Activated CD4-positive, alpha-beta memory T cell treated with anti-CD3 and anti-CD28 coated beads, Interleukin-2, amount 10 ng/mL, durations not matched to agents 7 days and 5 days (primary cell): ENCODE data around the gene MARS1. TPM values are rescaled to one million over a fixed set of nuclear protein-coding genes. Genes with fewer than 3 reads are reported as not detected.

Experiments used
- CTCF ChIA-PET: fragments of 350-600 bp; sonication (Branson Sonifier 250); formaldehyde crosslinking; loops from one replicate; lab custom pipeline; 2021; ENCODE audit warnings: antibody characterized with exemption, inconsistent platforms; lab: Charles Lee
- POLR2A ChIA-PET: fragments of 350-600 bp; sonication (Branson Sonifier 250); formaldehyde crosslinking; loops from one replicate; lab custom pipeline; 2021; ENCODE audit warnings: antibody characterized with exemption; lab: Charles Lee
- DNase-seq: peaks from one replicate; pipeline ENCODE4 v3.0.0-alpha.2; 2020
- H3K27ac Mint-ChIP-seq: one replicate; pipeline ENCODE4 v1.8.0; 2021; ENCODE audit warnings: mild to moderate bottlenecking, mixed read lengths
- H3K27me3 Mint-ChIP-seq: one replicate; pipeline ENCODE4 v1.8.0; 2021; ENCODE audit warnings: mixed read lengths
- H3K36me3 Mint-ChIP-seq: one replicate; pipeline ENCODE4 v1.8.0; 2021; ENCODE audit warnings: low read depth, mixed read lengths
- H3K4me1 Mint-ChIP-seq: one replicate; pipeline ENCODE4 v1.8.0; 2021; ENCODE audit warnings: mixed read lengths
- H3K4me3 Mint-ChIP-seq: one replicate; pipeline ENCODE4 v1.8.0; 2021; ENCODE audit warnings: mild to moderate bottlenecking, mixed read lengths
- H3K9me3 Mint-ChIP-seq: one replicate; pipeline ENCODE4 v1.8.0; 2021; ENCODE audit warnings: mixed read lengths
- total RNA-seq, 2 experiments: library from RNA; stranded (reverse); gene quantifications; one replicate each; pipeline ENCODE4 v1.2.3, GENCODE V29; 2021

The MARS1 gene
- total RNA-seq, 2 experiments from 2014 or later: 262 to 282 TPM

DNA sequence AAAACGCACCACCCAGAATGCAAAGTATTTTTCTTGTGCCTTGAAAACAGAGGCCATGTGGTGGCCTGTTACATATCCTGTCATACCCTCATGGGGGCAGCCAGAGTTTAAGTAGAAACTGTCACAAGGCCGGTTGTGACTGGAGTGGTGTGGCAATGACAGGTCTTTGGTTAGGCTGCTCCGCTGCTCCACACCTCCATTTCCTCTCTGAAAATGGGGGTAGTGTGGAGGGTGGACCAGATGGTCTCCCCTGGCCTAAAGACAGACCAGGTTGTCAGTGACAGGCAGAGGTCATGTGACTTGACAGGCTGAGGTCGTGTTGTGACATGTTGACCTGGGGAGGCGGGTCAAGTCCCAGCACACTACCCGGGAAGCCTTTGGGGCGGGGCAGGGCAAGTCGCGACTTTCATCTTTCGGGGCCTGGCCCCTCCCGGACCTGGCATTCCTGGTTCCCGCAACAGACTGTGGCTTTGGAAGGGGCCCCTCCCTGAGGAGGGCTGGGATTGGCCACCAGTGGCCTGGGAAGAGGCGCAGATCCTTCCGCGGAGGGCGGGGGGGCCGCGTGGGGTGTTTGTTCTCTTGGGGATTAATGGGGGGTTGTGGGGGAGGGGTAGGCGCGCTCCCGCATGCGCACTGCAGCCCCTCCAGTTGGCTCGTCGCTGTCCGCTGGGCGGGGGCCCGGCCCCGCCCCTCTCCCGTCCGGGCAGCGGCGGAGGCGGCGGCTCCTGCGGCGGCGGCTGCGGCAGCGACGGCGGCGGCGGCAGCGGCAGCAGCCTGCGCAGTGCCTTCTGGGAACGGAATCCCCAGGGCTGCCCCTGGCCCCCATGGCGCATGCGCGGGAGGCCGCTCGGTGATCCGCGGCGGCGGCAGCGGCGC, 34.4 kb downstream of the MARS1 start, which contains the start of gene MBD6:
MBD6 (plus strand) TSS at position 814 of the 876 bp plus-strand sequence. CDS start 1,480 bp downstream, outside the sequence.
- peak within 1 kb of the TSS; percentile 100 for H3K27ac Mint-ChIP-seq
- peak within 1 kb of the TSS; percentile 88 for H3K4me3 Mint-ChIP-seq
- peak; percentile 92 for DNase-seq
- H3K36me3 Mint-ChIP-seq: peaks cover 48% of the 10 kb centered on the region
- no peaks in the 10 kb centered on the region for H3K27me3 Mint-ChIP-seq
- ChIA-PET CTCF (no interaction called here), POLR2A (interaction anchor here (2.8 kb wide), 1 partner anchor 24 kb away, joined by 20 read pairs; the partner anchor contains the start of gene DCTN2)
- H3K4me1 Mint-ChIP-seq: peaks cover 60% of the 10 kb centered on the region
- H3K9me3 Mint-ChIP-seq: no peaks in the 10 kb centered on the region

DNA sequence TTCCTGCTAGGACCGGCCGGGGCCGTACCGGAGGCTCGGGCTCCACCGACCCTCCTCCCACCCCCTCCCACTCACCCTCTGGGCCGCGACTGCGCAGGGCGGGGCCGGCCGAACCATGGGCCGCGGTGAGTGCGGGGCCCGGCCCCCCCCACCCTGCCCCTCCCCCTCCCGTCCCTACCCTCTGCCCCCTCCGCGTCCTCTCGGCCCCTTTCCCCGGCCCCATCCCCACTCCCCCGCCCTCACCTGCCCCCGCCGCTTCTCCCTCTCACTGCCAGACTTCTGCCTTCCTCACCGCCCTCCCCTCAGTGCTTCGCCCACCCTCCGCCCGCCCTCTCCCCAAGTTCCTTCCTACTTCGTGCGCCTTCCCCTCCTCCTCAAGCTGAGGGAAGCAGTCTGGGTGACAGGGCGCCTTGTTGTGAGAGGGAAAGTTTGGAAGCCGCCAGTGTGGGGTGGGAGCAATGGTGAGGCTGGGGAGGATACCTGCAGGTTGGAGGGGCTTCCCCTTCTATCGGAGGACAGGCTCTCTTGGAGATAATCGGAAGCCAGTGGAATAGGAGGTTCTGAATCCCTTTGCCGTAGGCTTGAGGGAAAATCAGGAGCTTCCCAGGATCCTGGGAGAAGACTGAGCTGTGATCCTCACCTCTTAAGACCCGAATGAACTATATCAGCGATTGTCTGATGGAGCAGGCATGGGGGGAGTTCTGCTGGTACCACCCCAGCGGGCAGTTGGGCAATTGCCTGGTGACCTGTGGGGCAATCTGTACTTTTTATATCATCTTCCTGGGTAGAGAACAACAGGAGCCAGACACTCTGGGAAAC, 35.2 kb downstream of the MARS1 start:
- DNase-seq: no peak
- POLR2A ChIA-PET: interaction anchor here (1.1 to 2.8 kb wide), 3 partner anchors 8 to 48 kb away, joined by 3 to 20 read pairs (median 9); partner anchors contain the start of gene DCTN2

DNA sequence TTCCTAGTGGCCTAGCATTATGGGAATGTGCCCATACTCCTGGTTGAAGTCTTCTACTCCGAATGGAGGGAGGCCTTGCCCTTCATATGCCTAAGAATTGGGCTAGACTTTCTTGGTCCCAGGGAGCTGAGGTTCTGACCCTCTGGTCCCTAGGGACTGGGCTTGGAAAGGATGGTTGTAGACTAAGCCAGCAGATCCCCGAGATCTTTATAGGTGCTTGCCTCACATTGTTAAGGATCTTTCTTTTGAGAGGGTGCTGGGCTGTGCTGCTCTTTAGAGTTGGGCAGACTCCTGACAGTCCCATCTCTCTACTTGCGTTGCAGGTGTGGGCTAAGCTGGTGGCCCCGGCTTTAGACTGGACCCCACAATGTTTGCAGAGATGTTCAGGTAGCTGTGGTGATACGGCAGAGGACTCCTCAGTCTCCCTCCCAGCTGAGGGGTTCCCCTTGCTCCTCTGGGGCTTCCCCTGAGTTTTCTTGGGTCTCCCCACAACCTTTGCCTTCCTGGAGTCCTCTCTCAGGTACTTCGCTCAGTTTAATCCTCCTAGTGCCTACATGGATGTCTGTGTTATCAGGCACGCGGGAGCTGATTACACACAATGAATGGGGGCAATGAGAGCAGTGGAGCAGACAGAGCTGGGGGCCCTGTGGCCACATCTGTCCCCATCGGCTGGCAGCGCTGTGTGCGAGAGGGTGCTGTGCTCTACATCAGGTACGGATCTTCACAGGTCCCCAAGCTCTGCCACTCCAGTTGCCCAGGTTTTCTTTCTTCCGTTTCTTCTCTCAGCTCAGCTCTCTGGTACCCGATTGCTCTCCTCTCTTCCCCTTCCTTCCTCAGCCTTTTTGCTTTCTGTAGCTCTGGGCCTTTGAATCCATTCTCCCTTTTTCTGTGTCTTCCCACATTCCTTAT, 36.1 kb downstream of the MARS1 start:
- no peak for DNase-seq
- CTCF ChIA-PET: interaction anchor here (0.8 to 2.2 kb wide), 6 partner anchors 22 to 65 kb away, joined by 3 to 7 read pairs (median 4); partner anchors contain the start of gene GLI1
- Mint-ChIP-seq H3K27me3 (no peaks in the 10 kb centered on the region), H3K4me3 (peak overlapping the region; percentile 88), H3K27ac (peak overlapping the region; percentile 86), H3K36me3 (peaks cover 46% of the 10 kb centered on the region), H3K9me3 (no peaks in the 10 kb centered on the region), H3K4me1 (peaks cover 48% of the 10 kb centered on the region)
- POLR2A ChIA-PET: interaction anchor here (0.6 to 2.8 kb wide), 11 partner anchors 9 to 49 kb away, joined by 3 to 20 read pairs (median 3); partner anchors contain the start of genes ARHGAP9 and DCTN2

More for the DNA sequence above, 35.2 kb downstream of the MARS1 start:
- Mint-ChIP-seq H3K36me3 (peaks cover 48% of the 10 kb centered on the region), H3K4me1 (peaks cover 56% of the 10 kb centered on the region), H3K27ac (peak overlapping the region; percentile 86), H3K4me3 (peak overlapping the region; percentile 88), H3K27me3 (no peaks in the 10 kb centered on the region), H3K9me3 (no peaks in the 10 kb centered on the region)
- CTCF ChIA-PET: interaction anchor here (0.8 to 2.2 kb wide), 4 partner anchors 23 to 60 kb away, joined by 3 to 7 read pairs (median 4); no protein-coding TSS in a partner anchor

- Mint-ChIP-seq H3K4me1 (peaks cover 42% of the 10 kb centered on the region), H3K27me3 (no peaks in the 10 kb centered on the region), H3K4me3 (peak overlapping the region; percentile 88), H3K36me3 (peaks cover 44% of the 10 kb centered on the region), H3K9me3 (no peaks in the 10 kb centered on the region), H3K27ac (no peak overlapping the region)
- POLR2A ChIA-PET: interaction anchor here (0.7 to 2.8 kb wide), 8 partner anchors 10 to 48 kb away, joined by 3 to 20 read pairs (median 4); partner anchors contain the start of genes ARHGAP9 and DCTN2
- no peak for DNase-seq
- CTCF ChIA-PET: interaction anchor here (0.9 to 2.2 kb wide), 3 partner anchors 49 to 66 kb away, joined by 3 to 7 read pairs (median 7); partner anchors contain the start of gene GLI1
Measured at GRCh38 chr12:57524814-57525614, 37.1 kb downstream of the MARS1 start.

DNA sequence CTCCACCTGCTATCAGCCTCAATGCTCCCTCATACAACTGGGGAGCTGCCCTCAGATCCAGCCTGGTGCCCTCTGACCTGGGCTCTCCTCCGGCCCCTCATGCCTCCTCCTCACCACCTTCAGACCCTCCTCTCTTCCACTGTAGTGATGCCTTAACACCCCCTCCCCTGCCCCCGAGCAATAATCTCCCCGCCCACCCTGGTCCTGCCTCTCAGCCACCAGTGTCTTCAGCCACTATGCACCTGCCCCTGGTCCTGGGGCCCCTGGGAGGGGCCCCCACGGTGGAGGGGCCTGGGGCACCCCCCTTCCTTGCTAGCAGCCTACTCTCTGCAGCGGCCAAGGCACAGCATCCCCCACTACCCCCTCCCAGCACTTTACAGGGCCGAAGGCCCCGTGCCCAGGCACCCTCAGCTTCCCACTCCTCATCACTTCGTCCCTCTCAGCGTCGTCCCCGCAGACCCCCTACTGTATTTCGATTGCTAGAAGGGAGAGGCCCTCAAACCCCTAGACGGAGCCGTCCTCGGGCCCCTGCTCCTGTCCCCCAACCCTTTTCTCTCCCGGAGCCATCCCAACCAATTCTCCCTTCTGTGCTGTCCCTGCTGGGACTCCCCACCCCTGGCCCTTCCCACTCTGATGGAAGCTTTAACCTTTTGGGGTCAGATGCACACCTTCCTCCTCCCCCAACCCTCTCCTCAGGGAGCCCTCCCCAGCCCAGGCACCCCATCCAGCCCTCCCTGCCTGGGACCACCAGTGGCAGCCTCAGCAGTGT, 37.9 kb downstream of the MARS1 start:
- H3K27ac Mint-ChIP-seq: no peak overlapping the region
- no peaks in the 10 kb centered on the region for H3K9me3 Mint-ChIP-seq
- no peak for DNase-seq
- H3K4me3 Mint-ChIP-seq: no peak overlapping the region
- peaks cover 45% of the 10 kb centered on the region for H3K36me3 Mint-ChIP-seq
- POLR2A ChIA-PET: interaction anchor here (1.6 to 1.8 kb wide), 3 partner anchors 11 to 20 kb away, joined by 4 to 6 read pairs (median 4); no protein-coding TSS in a partner anchor
- peaks cover 42% of the 10 kb centered on the region for H3K4me1 Mint-ChIP-seq
- CTCF ChIA-PET: interaction anchor here (0.9 to 2.0 kb wide), 2 partner anchors 67 kb away, joined by 3 to 7 read pairs; partner anchors contain the start of gene GLI1
- H3K27me3 Mint-ChIP-seq: no peaks in the 10 kb centered on the region

GRCh38 chr12:57526477-57527126, 38.7 kb downstream of the MARS1 start:
- no peak for DNase-seq
- Mint-ChIP-seq H3K27me3 (no peaks in the 10 kb centered on the region), H3K36me3 (peaks cover 51% of the 10 kb centered on the region), H3K9me3 (no peaks in the 10 kb centered on the region), H3K27ac (no peak overlapping the region), H3K4me3 (no peak overlapping the region), H3K4me1 (peaks cover 34% of the 10 kb centered on the region)
- POLR2A ChIA-PET: interaction anchor here (1.6 to 1.8 kb wide), 3 partner anchors 11 to 19 kb away, joined by 4 to 6 read pairs (median 4); no protein-coding TSS in a partner anchor
- CTCF ChIA-PET: interaction anchor here (0.6 to 1.3 kb wide), 3 partner anchors 20 to 68 kb away, joined by 3 to 5 read pairs (median 4); no protein-coding TSS in a partner anchor

DNA sequence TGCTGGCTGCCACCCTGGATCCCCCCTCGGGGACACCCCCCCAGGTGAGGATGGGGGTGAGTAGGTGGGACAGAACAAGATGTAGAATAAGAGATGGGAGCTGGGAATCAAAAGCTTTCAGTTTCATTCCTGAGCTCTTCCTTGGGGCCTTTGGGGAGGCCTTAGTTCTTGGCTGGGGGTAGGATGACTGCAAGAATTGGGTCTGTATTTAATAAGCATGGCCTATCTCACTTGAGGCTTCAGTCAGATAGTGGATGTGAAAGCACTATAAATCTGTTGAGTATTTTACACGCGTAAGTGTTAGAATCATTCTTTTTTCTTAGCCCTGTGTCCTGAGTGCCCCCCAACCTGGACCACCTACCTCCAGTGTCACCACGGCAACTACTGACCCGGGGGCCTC, 39.3 kb downstream of the MARS1 start:
- H3K27me3 Mint-ChIP-seq: no peaks in the 10 kb centered on the region
- H3K4me1 Mint-ChIP-seq: peaks cover 28% of the 10 kb centered on the region
- peaks cover 54% of the 10 kb centered on the region for H3K36me3 Mint-ChIP-seq
- no peaks in the 10 kb centered on the region for H3K9me3 Mint-ChIP-seq
- no peak overlapping the region for H3K27ac Mint-ChIP-seq
- no peak overlapping the region for H3K4me3 Mint-ChIP-seq
- ChIA-PET POLR2A (interaction anchor here (1.6 to 1.8 kb wide), 2 partner anchors 11 to 19 kb away, joined by 4 to 6 read pairs; no protein-coding TSS in a partner anchor), CTCF (interaction anchor here (0.6 to 1.3 kb wide), 3 partner anchors 19 to 68 kb away, joined by 3 to 5 read pairs (median 4); no protein-coding TSS in a partner anchor)
- no peak for DNase-seq

DNA sequence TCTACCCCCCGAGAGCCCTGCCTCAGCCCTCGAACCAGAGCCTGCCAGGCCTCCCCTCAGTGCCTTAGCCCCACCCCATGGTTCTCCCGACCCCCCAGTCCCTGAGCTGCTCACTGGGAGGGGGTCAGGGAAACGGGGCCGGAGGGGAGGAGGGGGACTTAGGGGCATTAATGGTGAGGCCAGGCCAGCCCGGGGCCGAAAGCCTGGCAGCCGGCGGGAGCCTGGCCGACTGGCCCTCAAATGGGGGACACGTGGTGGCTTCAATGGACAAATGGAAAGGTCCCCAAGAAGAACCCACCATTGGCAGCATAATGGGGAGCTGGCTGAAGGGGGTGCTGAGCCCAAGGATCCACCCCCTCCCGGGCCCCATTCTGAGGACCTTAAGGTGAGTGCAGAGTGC, 40.3 kb downstream of the MARS1 start:
- POLR2A ChIA-PET: no interaction called here
- H3K4me1 Mint-ChIP-seq: peaks cover 25% of the 10 kb centered on the region
- no peaks in the 10 kb centered on the region for H3K9me3 Mint-ChIP-seq
- H3K4me3 Mint-ChIP-seq: no peak overlapping the region
- CTCF ChIA-PET: no interaction called here
- H3K27ac Mint-ChIP-seq: no peak overlapping the region
- H3K36me3 Mint-ChIP-seq: peaks cover 64% of the 10 kb centered on the region
- H3K27me3 Mint-ChIP-seq: no peaks in the 10 kb centered on the region
- no peak for DNase-seq

DNA sequence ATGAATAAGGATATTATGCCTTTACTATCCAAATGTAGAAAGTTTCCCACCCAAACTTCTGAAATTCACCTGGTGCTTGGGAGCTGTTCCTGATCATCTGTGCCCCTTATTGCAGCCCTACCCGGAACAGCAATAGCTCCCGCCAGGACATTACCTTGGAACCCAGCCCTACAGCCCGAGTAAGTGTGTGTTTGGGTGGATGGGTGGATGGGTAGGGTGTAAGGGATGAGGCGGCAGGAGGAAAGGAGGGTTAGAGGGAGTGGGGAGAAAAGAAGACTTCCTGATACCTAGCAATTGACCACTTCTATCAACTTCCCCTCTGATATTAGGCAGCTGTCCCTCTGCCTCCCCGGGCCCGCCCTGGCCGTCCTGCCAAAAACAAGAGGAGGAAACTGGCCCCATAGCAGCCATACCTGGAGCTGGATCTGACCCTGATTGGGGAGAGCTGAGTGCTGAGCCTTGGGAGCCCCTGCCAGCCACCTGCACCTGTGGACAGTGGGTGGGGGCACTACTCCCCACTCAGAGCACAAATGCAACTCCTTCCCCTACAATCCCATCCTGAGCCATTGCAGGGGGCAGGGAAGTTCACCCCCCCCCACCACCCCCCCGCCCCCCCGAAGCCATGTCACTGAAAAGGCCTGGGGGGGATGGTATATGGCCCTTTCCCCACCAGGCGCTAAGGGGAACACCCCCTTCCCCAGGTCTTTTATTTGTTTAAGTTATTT, 41.1 kb downstream of the MARS1 start:
- Mint-ChIP-seq H3K27me3 (no peaks in the 10 kb centered on the region), H3K4me3 (no peak overlapping the region), H3K9me3 (no peaks in the 10 kb centered on the region), H3K27ac (no peak overlapping the region), H3K4me1 (peaks cover 17% of the 10 kb centered on the region), H3K36me3 (peaks cover 63% of the 10 kb centered on the region)
- DNase-seq: no peak
- ChIA-PET POLR2A (no interaction called here), CTCF (no interaction called here)
